Esophagus muscularis mucosa (tissue), 3 donors: ENCODE data around the gene FGF22.

Experiments used
- CTCF ChIP-seq, 3 experiments: fragments of 200-600 bp in 2 of 3; fragments of 450-650 bp in 1 of 3; sonication (generic) in 2 of 3; IDR thresholded peaks; one replicate each; pipeline ENCODE4 v1.5.1; 2017 to 2019; ENCODE audit warnings: antibody characterized with exemption in 3 of 3, mild to moderate bottlenecking in 2 of 3, moderate library complexity in 1 of 3
- POLR2A ChIP-seq: fragments of 450-650 bp; IDR thresholded peaks from one replicate; pipeline ENCODE4 v1.6.1; 2017; ENCODE audit warnings: antibody characterized with exemption, moderate library complexity, mild to moderate bottlenecking, low read depth

- TF ChIP-seq POLR2A (no peak), CTCF (IDR thresholded peaks at IDR 0.05) (no peak)
These were observed 40.0 kb downstream of the FGF22 start for GRCh38 chr19:679418-680286.
